MCF 10A (cell line): ENCODE results near the gene ANKRD13A. TPM values are rescaled to one million over a fixed set of nuclear protein-coding genes. Genes with fewer than 3 reads are reported as not detected.
A peak's percentile ranks its signal among the peaks of the same experiment; 100 is the strongest.

ENCODE experiments used
- BruUV-seq: library from RNA; stranded (reverse); fragments of 400-500 nt; replicated peaks from 2 replicates; lab custom pipeline; 2021; lab: Mats Ljungman, UMichigan
- CTCF ChIA-PET: fragments of 300-600 bp; sonication (Branson Sonifier 250); formaldehyde crosslinking; extraction: SDS; loops from one replicate; lab custom pipeline; 2021; ENCODE audit warnings: antibody characterized with exemption, inconsistent platforms; lab: Yijun Ruan, JAX
- POLR2A ChIA-PET: fragments of 300-600, 350-650 bp; sonication (Branson Sonifier 250); formaldehyde crosslinking; extraction: SDS; loops from one replicate; lab custom pipeline; 2020; ENCODE audit warnings: antibody characterized with exemption, inconsistent platforms; lab: Yijun Ruan, JAX
- DNase-seq: peaks from one replicate; pipeline ENCODE4 v3.0.0-alpha.2; 2018; ENCODE audit not compliant: unreplicated experiment
- H3K27ac Mint-ChIP-seq: one replicate; pipeline ENCODE4 v1.8.0; 2022; ENCODE audit warnings: mild to moderate bottlenecking, low read depth, mixed read lengths; ENCODE audit not compliant: unreplicated experiment
- H3K27me3 Mint-ChIP-seq: one replicate; pipeline ENCODE4 v1.8.0; 2022; ENCODE audit warnings: mixed read lengths; ENCODE audit not compliant: insufficient read depth, unreplicated experiment
- H3K36me3 Mint-ChIP-seq: one replicate; pipeline ENCODE4 v1.8.0; 2022; ENCODE audit warnings: mild to moderate bottlenecking, moderate library complexity, mixed read lengths; ENCODE audit not compliant: insufficient read depth, unreplicated experiment
- H3K4me1 Mint-ChIP-seq: one replicate; pipeline ENCODE4 v1.8.0; 2022; ENCODE audit warnings: mixed read lengths; ENCODE audit not compliant: insufficient read depth, unreplicated experiment
- H3K4me3 Mint-ChIP-seq: one replicate; pipeline ENCODE4 v1.8.0; 2022; ENCODE audit warnings: mild to moderate bottlenecking, moderate library complexity, mixed read lengths; ENCODE audit not compliant: unreplicated experiment
- H3K9me3 Mint-ChIP-seq: one replicate; pipeline ENCODE4 v1.8.0; 2022; ENCODE audit warnings: mixed read lengths; ENCODE audit not compliant: unreplicated experiment
- CTCF ChIP-seq: fragments of 200-600 bp; IDR thresholded peaks from one replicate; pipeline ENCODE4 v1.8.0; 2022; ENCODE audit warnings: antibody characterized with exemption, mild to moderate bottlenecking; ENCODE audit not compliant: unreplicated experiment
- intact Hi-C: fragments of 100-400 bp; cut with micrococcal nuclease; formaldehyde crosslinking; loops from 2 replicates; pipeline ENCODE4 v1.14.1; 2022
- total RNA-seq: library from RNA; stranded (reverse); gene quantifications from 2 replicates; pipeline ENCODE4 v1.2.3, GENCODE V29; 2022

The ANKRD13A gene
- total RNA-seq, 1 experiment from 2014 or later: 32.5 TPM

DNA sequence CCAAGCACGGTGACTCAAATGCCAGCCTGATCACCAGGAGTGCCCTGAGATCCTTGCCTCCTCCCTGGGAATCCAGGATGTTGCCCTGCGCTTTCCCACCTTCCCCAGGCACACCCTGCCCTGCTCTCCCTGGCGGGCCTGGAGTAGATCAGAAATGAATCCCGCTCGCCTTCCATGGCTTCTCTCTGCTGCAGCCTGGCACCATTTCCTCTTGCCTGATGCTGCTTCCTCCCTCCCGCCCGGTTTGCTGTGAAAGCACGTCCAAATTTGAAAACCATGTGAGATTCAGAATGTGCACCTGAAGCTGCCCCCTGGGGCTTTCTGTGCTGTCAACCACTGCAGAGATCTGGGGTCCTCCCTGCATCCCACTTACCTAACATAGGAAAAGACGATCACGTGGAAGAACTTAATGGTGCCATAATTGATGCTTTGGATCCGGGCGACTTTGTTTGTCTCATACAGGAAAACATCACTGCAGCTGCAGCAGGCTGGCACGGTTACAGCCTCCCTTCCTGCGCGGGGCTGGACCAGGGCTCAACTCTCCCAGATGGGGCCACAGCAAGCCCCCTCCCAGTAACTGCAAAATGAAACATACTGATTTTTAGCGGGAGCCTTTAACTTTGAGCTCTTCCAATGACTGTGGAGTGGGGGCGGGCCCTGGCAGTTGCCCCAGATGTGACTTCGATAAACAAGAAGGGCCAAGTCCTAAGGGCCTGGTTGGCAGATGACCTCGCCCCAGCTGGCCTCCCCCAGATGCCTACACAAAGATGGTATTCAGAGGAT is 74.0 kb downstream of the ANKRD13A start:
- ChIA-PET POLR2A (no interaction called here), CTCF (interaction anchor here (0.6 to 1.2 kb wide), 2 partner anchors 10 to 367 kb away, joined by 4 to 5 read pairs; no protein-coding TSS in a partner anchor)
- Mint-ChIP-seq H3K4me1 (peaks cover 8% of the 10 kb centered on the region), H3K27ac (no peak overlapping the region), H3K4me3 (peak overlapping the region; percentile 7), H3K27me3 (no peaks in the 10 kb centered on the region), H3K36me3 (no peaks in the 10 kb centered on the region), H3K9me3 (no peaks in the 10 kb centered on the region)
- no peak for TF ChIP-seq CTCF
- DNase-seq: no peak
- intact Hi-C loops: no loop called here
- BruUV-seq: no TSS peak

GRCh38 chr12:110074089-110074488 is 74.9 kb downstream of the ANKRD13A start:
- BruUV-seq: no TSS peak
- no peaks in the 10 kb centered on the region for H3K36me3 Mint-ChIP-seq

DNA sequence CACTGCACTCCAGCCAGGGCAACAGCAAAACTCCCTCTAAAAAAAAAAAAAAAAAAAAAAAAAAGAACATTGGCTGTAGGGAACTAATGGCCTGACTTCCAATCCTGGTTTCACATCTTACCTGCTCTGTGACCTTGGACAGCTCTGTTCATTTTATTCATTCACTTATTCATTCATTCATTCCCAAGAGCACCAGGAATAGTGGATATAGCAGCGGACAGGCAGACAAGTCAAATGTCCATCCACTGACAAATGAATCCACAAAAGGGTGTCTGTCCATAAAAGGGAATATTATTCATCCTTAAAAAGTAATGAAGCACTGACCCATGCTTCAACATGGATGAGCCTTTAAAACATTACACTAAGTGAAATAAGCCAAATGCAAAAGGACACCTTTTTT is 76.7 kb downstream of the ANKRD13A start:
- CTCF ChIA-PET: no interaction called here
- Mint-ChIP-seq H3K4me3 (no peak overlapping the region), H3K27me3 (no peaks in the 10 kb centered on the region), H3K36me3 (no peaks in the 10 kb centered on the region), H3K27ac (no peak overlapping the region), H3K9me3 (no peaks in the 10 kb centered on the region), H3K4me1 (peaks cover 14% of the 10 kb centered on the region)
- POLR2A ChIA-PET: no interaction called here
- BruUV-seq: no TSS peak
- no peak for TF ChIP-seq CTCF
- no peak for DNase-seq
- intact Hi-C loops: no loop called here

More at GRCh38 chr12:110074089-110074488, 74.9 kb downstream of the ANKRD13A start:
- no peak overlapping the region for H3K27ac Mint-ChIP-seq
- intact Hi-C loops: no loop called here
- CTCF ChIA-PET: interaction anchor here (0.6 to 1.4 kb wide), 3 partner anchors 9 to 366 kb away, joined by 4 to 5 read pairs (median 5); no protein-coding TSS in a partner anchor
- peaks cover 8% of the 10 kb centered on the region for H3K4me1 Mint-ChIP-seq
- TF ChIP-seq CTCF: no peak
- DNase-seq: no peak
- no peaks in the 10 kb centered on the region for H3K27me3 Mint-ChIP-seq
- no peak overlapping the region for H3K4me3 Mint-ChIP-seq
- POLR2A ChIA-PET: no interaction called here
- H3K9me3 Mint-ChIP-seq: no peaks in the 10 kb centered on the region

GRCh38 chr12:110077800-110078199 is 78.6 kb downstream of the ANKRD13A start:
- no peak for TF ChIP-seq CTCF
- Mint-ChIP-seq H3K4me3 (no peak overlapping the region), H3K27ac (no peak overlapping the region), H3K36me3 (no peaks in the 10 kb centered on the region), H3K9me3 (no peaks in the 10 kb centered on the region), H3K4me1 (peaks cover 13% of the 10 kb centered on the region), H3K27me3 (no peaks in the 10 kb centered on the region)
- CTCF ChIA-PET: interaction anchor here (0.5 kb wide), 1 partner anchor 241 kb away, joined by 3 read pairs; no protein-coding TSS in a partner anchor
- DNase-seq: no peak
- POLR2A ChIA-PET: interaction anchor here (0.6 kb wide), 1 partner anchor 23 kb away, joined by 3 read pairs; no protein-coding TSS in a partner anchor
- intact Hi-C loops: no loop called here
- BruUV-seq: no TSS peak
